ENCODE data around the gene SI. TPM values are rescaled to one million over a fixed set of nuclear protein-coding genes. Genes with fewer than 3 reads are reported as not detected.

The SI gene
- total and polyA plus RNA-seq, 9 donors: 0.01 to 0.83 (median 0.03) TPM; not detected in 6

DNA sequence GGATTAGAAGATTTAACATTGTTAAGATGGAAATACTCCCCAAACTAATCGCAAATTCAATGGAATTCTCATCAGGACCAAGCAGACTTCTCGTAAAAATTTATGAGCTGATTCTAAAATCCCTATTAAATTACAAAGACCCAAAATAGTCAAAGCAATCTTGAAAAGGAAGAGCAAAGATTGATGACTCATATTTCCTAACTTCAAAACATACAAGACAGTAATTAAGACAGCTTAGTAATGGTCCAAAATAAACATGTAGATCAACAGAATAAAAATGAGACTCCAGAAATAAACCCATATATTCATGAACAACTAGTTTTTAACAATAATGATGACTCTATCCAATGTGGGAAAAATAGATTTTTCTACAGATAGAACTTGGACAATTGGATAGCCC, 148.7 kb downstream of the SI start:
- TF ChIP-seq EP300 (IDR thresholded peaks at IDR 0.05): no peak
- no peak for TF ChIP-seq POLR2A (IDR thresholded peaks at IDR 0.05)
- TF ChIP-seq, protein P1, sequence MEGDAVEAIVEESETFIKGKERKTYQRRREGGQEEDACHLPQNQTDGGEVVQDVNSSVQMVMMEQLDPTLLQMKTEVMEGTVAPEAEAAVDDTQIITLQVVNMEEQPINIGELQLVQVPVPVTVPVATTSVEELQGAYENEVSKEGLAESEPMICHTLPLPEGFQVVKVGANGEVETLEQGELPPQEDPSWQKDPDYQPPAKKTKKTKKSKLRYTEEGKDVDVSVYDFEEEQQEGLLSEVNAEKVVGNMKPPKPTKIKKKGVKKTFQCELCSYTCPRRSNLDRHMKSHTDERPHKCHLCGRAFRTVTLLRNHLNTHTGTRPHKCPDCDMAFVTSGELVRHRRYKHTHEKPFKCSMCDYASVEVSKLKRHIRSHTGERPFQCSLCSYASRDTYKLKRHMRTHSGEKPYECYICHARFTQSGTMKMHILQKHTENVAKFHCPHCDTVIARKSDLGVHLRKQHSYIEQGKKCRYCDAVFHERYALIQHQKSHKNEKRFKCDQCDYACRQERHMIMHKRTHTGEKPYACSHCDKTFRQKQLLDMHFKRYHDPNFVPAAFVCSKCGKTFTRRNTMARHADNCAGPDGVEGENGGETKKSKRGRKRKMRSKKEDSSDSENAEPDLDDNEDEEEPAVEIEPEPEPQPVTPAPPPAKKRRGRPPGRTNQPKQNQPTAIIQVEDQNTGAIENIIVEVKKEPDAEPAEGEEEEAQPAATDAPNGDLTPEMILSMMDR (IDR thresholded peaks at IDR 0.05): no peak
- DNase-seq: no peak
- Histone ChIP-seq H3K27ac (no peak overlapping the region), H3K4me1 (ENCODE audit: insufficient read depth) (no peaks in the 10 kb centered on the region), H3K36me3 (no peaks in the 10 kb centered on the region), H3K4me3 (no peak overlapping the region), H3K9me3 (no peaks in the 10 kb centered on the region), H3K27me3 (no peaks in the 10 kb centered on the region)
- 54 to 74% (median 70%) methylated on average over 2 of the region's 2 CpGs for WGBS, 3 donors
- intact Hi-C loops (cut with DNase I): no loop called here

Small RNAs within 50 kb of the gene (small RNA-seq; reads per million reads assigned to genes)
- not detected for gene RF00019

Other genes starting within 250 kb of the SI start
- gene SLITRK3, start 117.9 kb upstream of the SI start, total RNA-seq: 1 to 10 TPM in 2 of 7 donors, under 1 TPM in 4, not detected in 1; 0.17 to 4.9 (median 0.71) TPM
- 1 to 10 TPM in 1 of 2 donors, under 1 TPM in 1; 0.05 to 7.6 TPM for gene SLITRK3, start 117.9 kb upstream of the SI start, polyA plus RNA-seq

Data from ovary (tissue), 9 donors.